GM18873 (cell line): ENCODE measurements around the gene ZNF778.

Experiments
- ATAC-seq: cut with Tn5 transposase; IDR thresholded peaks from one replicate; pipeline ENCODE4 v1.9.1; 2021; ENCODE audit warnings: mild to moderate bottlenecking, moderate library complexity, moderate number of reproducible peaks; ENCODE audit not compliant: unreplicated experiment, low FRiP score

The ZNF778 gene

GRCh38 chr16:89193576-89194293 is 23.8 kb upstream of the ZNF778 start:
- no peak for ATAC-seq

GRCh38 chr16:89194340-89195311 is 22.9 kb upstream of the ZNF778 start:
- no peak for ATAC-seq

GRCh38 chr16:89195521-89196171 is 21.9 kb upstream of the ZNF778 start:
- no peak for ATAC-seq

GRCh38 chr16:89197033-89197632 is 20.4 kb upstream of the ZNF778 start:
- no peak for ATAC-seq

GRCh38 chr16:89197633-89198416 is 19.7 kb upstream of the ZNF778 start:
- ATAC-seq: no peak

GRCh38 chr16:89198417-89199240 is 18.9 kb upstream of the ZNF778 start:
- no peak for ATAC-seq

- ATAC-seq: no peak
These were observed 18.0 kb upstream of the ZNF778 start for GRCh38 chr16:89199241-89200123.

GRCh38 chr16:89200124-89200849 is 17.2 kb upstream of the ZNF778 start, which contains the start of gene SLC22A31:
Gene SLC22A31 (minus strand): TSS chr16:89200537. CDS start chr16:89200501, 36 bp downstream.
- ATAC-seq: no peak

GRCh38 chr16:89200850-89201411 is 16.6 kb upstream of the ZNF778 start:
- no peak for ATAC-seq

- no peak for ATAC-seq
These were observed 15.8 kb upstream of the ZNF778 start for GRCh38 chr16:89201439-89202377.

- ATAC-seq: no peak
These were observed 14.9 kb upstream of the ZNF778 start for GRCh38 chr16:89202422-89203215.

GRCh38 chr16:89207993-89208392 is 9.5 kb upstream of the ZNF778 start:
- no peak for ATAC-seq

GRCh38 chr16:89209522-89210044 is 7.9 kb upstream of the ZNF778 start:
- ATAC-seq: no peak

GRCh38 chr16:89210165-89210903 is 7.2 kb upstream of the ZNF778 start:
- ATAC-seq: no peak
